ENCODE measurements around the gene RTN4R. TPM values are rescaled to one million over a fixed set of nuclear protein-coding genes. Genes with fewer than 3 reads are reported as not detected.
"Not testable (repeated sequence)": the region's sequence is repeated elsewhere in the genome, so short reads cannot be mapped to it uniquely, and the experiment has no call there.

Gene RTN4R
- total RNA-seq, 4 donors from 2014 or later, result 9.1 to 15.7 (median 12.9) TPM

- intact Hi-C loops (cut with DNase I; ENCODE audit: low total_unique reads), result no loop called here
- TF ChIP-seq POLR2A (IDR thresholded peaks at IDR 0.05), result no peak
- TF ChIP-seq CTCF (IDR thresholded peaks at IDR 0.05), result no peak
- 76 to 85% methylated on average over 10 to 14 of the region's 14 CpGs for WGBS, 2 donors
- peak; percentile 7 to 77 for DNase-seq (ENCODE audit: low spot score in 2 of 2)
- no peak overlapping the region for H3K4me3 ChIP-seq (ENCODE audit: low read depth, poor library complexity, severe bottlenecking)
These were observed 44.5 kb upstream of the RTN4R start for GRCh38 chr22:20312396-20313191.

- intact Hi-C loops (cut with DNase I; ENCODE audit: low total_unique reads); H3K4me3 ChIP-seq (ENCODE audit: low read depth, poor library complexity, severe bottlenecking): not testable (repeated sequence)
- WGBS, 2 donors, result 81 to 83% methylated on average over 14 to 17 of the region's 20 CpGs
- peak in 1 of 2 donors; percentile 70 for DNase-seq (ENCODE audit: low spot score in 2 of 2)
These were observed 43.3 kb upstream of the RTN4R start for GRCh38 chr22:20311249-20312062.

- peak in 1 of 2 donors; percentile 68 for DNase-seq (ENCODE audit: low spot score in 2 of 2)
- 76 to 85% methylated on average over 6 of the region's 6 CpGs for WGBS, 2 donors
- H3K4me3 ChIP-seq (ENCODE audit: low read depth, poor library complexity, severe bottlenecking); intact Hi-C loops (cut with DNase I; ENCODE audit: low total_unique reads): not testable (repeated sequence)
These were observed 42.7 kb upstream of the RTN4R start for GRCh38 chr22:20310773-20311172.

GRCh38 chr22:20310180-20310579 lies 42.1 kb upstream of the RTN4R start:
- H3K4me3 ChIP-seq (ENCODE audit: low read depth, poor library complexity, severe bottlenecking); intact Hi-C loops (cut with DNase I; ENCODE audit: low total_unique reads): not testable (repeated sequence)
- DNase-seq (ENCODE audit: low spot score in 2 of 2), result peak in 1 of 2 donors; percentile 29
- WGBS, 2 donors, result 83 to 92% methylated on average over 2 to 4 of the region's 7 CpGs

GRCh38 chr22:20308806-20309650 lies 40.9 kb upstream of the RTN4R start:
- DNase-seq (ENCODE audit: low spot score in 2 of 2); intact Hi-C loops (cut with DNase I; ENCODE audit: low total_unique reads); H3K4me3 ChIP-seq (ENCODE audit: low read depth, poor library complexity, severe bottlenecking): not testable (repeated sequence)
- WGBS, 2 donors, result 60 to 61% methylated on average over 19 to 21 of the region's 22 CpGs

GRCh38 chr22:20307448-20308447 lies 39.6 kb upstream of the RTN4R start:
- intact Hi-C loops (cut with DNase I; ENCODE audit: low total_unique reads); DNase-seq (ENCODE audit: low spot score in 2 of 2); H3K4me3 ChIP-seq (ENCODE audit: low read depth, poor library complexity, severe bottlenecking): not testable (repeated sequence)
- 79 to 86% methylated on average over 10 to 14 of the region's 14 CpGs for WGBS, 2 donors

- DNase-seq (ENCODE audit: low spot score in 2 of 2); intact Hi-C loops (cut with DNase I; ENCODE audit: low total_unique reads); H3K4me3 ChIP-seq (ENCODE audit: low read depth, poor library complexity, severe bottlenecking): not testable (repeated sequence)
- 85 to 89% methylated on average over 14 to 17 of the region's 21 CpGs for WGBS, 2 donors
These were observed 38.7 kb upstream of the RTN4R start for GRCh38 chr22:20306646-20307447.

Measured in lower leg skin (tissue), 4 donors.